Measurements from ENCODE around the gene ACD. TPM values are rescaled to one million over a fixed set of nuclear protein-coding genes. Genes with fewer than 3 reads are reported as not detected.

ACD gene
- total and polyA plus RNA-seq, 2 of the 4 experiments (the other 2 are of a cell fraction) = 15.6 to 31.1 TPM

GRCh38 chr16:67673712-67674580 is 13.9 kb upstream of the ACD start:
- no peak overlapping the region for H4K8ac ChIP-seq (ENCODE audit: low read depth in 2 of 2, low read length in 2 of 2)
- no peaks in the 10 kb centered on the region for H3K27me3 ChIP-seq (ENCODE audit: control insufficient read depth, insufficient read depth, low read length)
- no peak overlapping the region for H3K56ac ChIP-seq (ENCODE audit: extremely low read depth, insufficient read depth, low read length)
- no peak overlapping the region for H3K9ac ChIP-seq (ENCODE audit: low read depth, low read length)
- dilution Hi-C loops (cut with HindIII; ENCODE audit: low sequenced_read_pairs, unreplicated experiment) = no loop called here
- 0 out of 2 replicates have a peak, but pooled peaks cover 3% of the 10 kb centered on the region for H3K9me1 ChIP-seq (ENCODE audit: insufficient read depth, low read length)
- no peak overlapping the region for H2BK120ac ChIP-seq (ENCODE audit: low read depth, low read length)
- CTCF ChIA-PET = interaction anchor here (1.5 to 1.8 kb wide), 2 partner anchors 112 to 143 kb away, joined by 3 to 7 read pairs; partner anchors contain the start of gene CTCF
- H2AK5ac ChIP-seq (ENCODE audit: low read depth, low read length) = no peak overlapping the region
- H2AK9ac ChIP-seq (replicated peaks; ENCODE audit: low read depth, low read length, poor library complexity) = no peak overlapping the region
- 53% methylated on average over 4 of the region's 21 CpGs; no CpG with 5 or more reads in 1 of the 2 experiments for WGBS, 2 experiments (ENCODE audit: extremely low coverage in 2 of 2, insufficient read length in 1 of 2)
- no peak overlapping the region for H2BK15ac ChIP-seq (ENCODE audit: low read depth, low read length)
- no peak overlapping the region for H3K27ac ChIP-seq (ENCODE audit: insufficient read depth, low read length)
- H3K18ac ChIP-seq (ENCODE audit: low read depth, low read length) = no peak overlapping the region
- H3K14ac ChIP-seq (replicated peaks; ENCODE audit: low read depth, low read length) = no peak overlapping the region
- H4K5ac ChIP-seq (ENCODE audit: low read depth, low read length) = no peak overlapping the region
- in situ Hi-C loops (cut with MboI; ENCODE audit: low sequenced_read_pairs) = loop anchor here (5.0 kb wide), 1 partner anchor 253 kb away; no protein-coding TSS in a partner anchor
- H3K4me2 ChIP-seq (ENCODE audit: low read depth, low read length) = no peak overlapping the region
- H3K36me3 ChIP-seq (ENCODE audit: control insufficient read depth, insufficient read depth, low read length) = peaks cover 10% of the 10 kb centered on the region; the same call in 1 of the 2 replicates
- no peak overlapping the region for H2AFZ ChIP-seq (replicated peaks; ENCODE audit: low read length, poor library complexity)
- intact Hi-C loops (cut with micrococcal nuclease) = loop anchor here (2.0 to 10.0 kb wide), 3 partner anchors 133 to 361 kb away; partner anchors contain the start of genes RANBP10 and TSNAXIP1
- no peak overlapping the region for H3K4me3 ChIP-seq (ENCODE audit: insufficient read depth, low read depth, low read length)
- no peak overlapping the region for H3K23ac ChIP-seq (ENCODE audit: low read depth, low read length)
- H4K20me1 ChIP-seq (ENCODE audit: insufficient read depth, low read length) = 0 out of 2 replicates have a peak, but pooled peaks cover 4% of the 10 kb centered on the region
- H3K4ac ChIP-seq (ENCODE audit: low read depth, low read length) = no peak overlapping the region
- no peaks in the 10 kb centered on the region for H3K9me3 ChIP-seq (ENCODE audit: control insufficient read depth, insufficient read depth, low read length)
- ATAC-seq (ENCODE audit: low read depth) (no peak), DNase-seq (no peak)
- no peaks in the 10 kb centered on the region for H3K4me1 ChIP-seq (ENCODE audit: control insufficient read depth, insufficient read depth, low read length)
- no peak overlapping the region for H4K91ac ChIP-seq (ENCODE audit: insufficient read depth, low read depth, low read length)
- no peak overlapping the region for H2BK5ac ChIP-seq (ENCODE audit: low read depth, low read length, poor library complexity, severe bottlenecking)
- BruUV-seq (replicated peaks) = no TSS peak
- H3K79me1 ChIP-seq (ENCODE audit: low read depth in 1 of 2, low read length in 2 of 2) = peaks cover 0 to 9% of the 10 kb centered on the region in 2 experiments; a peak in 1 of 4 replicates
- no peak overlapping the region for H2BK20ac ChIP-seq (ENCODE audit: low read depth, low read length)
- POLR2A ChIA-PET (ENCODE audit: unreplicated experiment) = no interaction called here
- TF ChIP-seq ELK1 (IDR thresholded peaks at IDR 0.05; ENCODE audit: borderline replicate concordance, low read depth, low read length) = no peak
- no peak for TF ChIP-seq BHLHE40 (IDR thresholded peaks at IDR 0.05; ENCODE audit: low read depth, low read length)
- TF ChIP-seq RFX5 (IDR thresholded peaks at IDR 0.05; ENCODE audit: low read depth, low read length) = no peak
- TF ChIP-seq MXI1 (IDR thresholded peaks at IDR 0.05; ENCODE audit: borderline replicate concordance, low read depth, low read length) = no peak
- no peak for TF ChIP-seq NFE2L2 (IDR thresholded peaks at IDR 0.05; ENCODE audit: low read depth, low read length)
- TF ChIP-seq RCOR1 (IDR thresholded peaks at IDR 0.05; ENCODE audit: insufficient replicate concordance, low read length) = no peak
- no peak for TF ChIP-seq CTCF (conservative IDR thresholded peaks at IDR 0.05; ENCODE audit: low read depth, low read length)
- no peak for TF ChIP-seq SMC3 (IDR thresholded peaks at IDR 0.05; ENCODE audit: low read depth, low read length)
- TF ChIP-seq MAFK (IDR thresholded peaks at IDR 0.05; ENCODE audit: low read depth, low read length) = no peak
- TF ChIP-seq RAD21 (IDR thresholded peaks at IDR 0.05; ENCODE audit: low read length) = no peak
- TF ChIP-seq USF2 (IDR thresholded peaks at IDR 0.05; ENCODE audit: low read depth, low read length) = no peak
- TF ChIP-seq CHD1 (IDR thresholded peaks at IDR 0.05; ENCODE audit: low read depth, low read length) = no peak
- TF ChIP-seq POLR2A (IDR thresholded peaks at IDR 0.05; ENCODE audit: low read depth, low read length) = no peak
- no peak for TF ChIP-seq FOS (IDR thresholded peaks at IDR 0.05; ENCODE audit: low read depth, low read length)

Data from IMR-90 (cell line).